SK-N-MC (cell line): ENCODE data around the gene NEURL2.

ENCODE experiments used
- EZH2 ChIP-seq: fragments of 200-600 bp; sonication (generic); IDR thresholded peaks from one replicate; pipeline ENCODE4 v1.6.1; 2017; ENCODE audit warnings: antibody characterized with exemption
- FOXP2 ChIP-seq: optimal IDR thresholded peaks from 2 replicates; pipeline ENCODE3; 2011; ENCODE audit warnings: mild to moderate bottlenecking, moderate library complexity; ENCODE audit not compliant: insufficient read depth; ENCODE audit errors: extremely low read length, control extremely low read depth
- POLR2AphosphoS5 ChIP-seq: IDR thresholded peaks from 2 replicates; pipeline ENCODE4 v1.6.1; 2012; ENCODE audit warnings: mild to moderate bottlenecking, low read depth, low read length, borderline replicate concordance

DNA sequence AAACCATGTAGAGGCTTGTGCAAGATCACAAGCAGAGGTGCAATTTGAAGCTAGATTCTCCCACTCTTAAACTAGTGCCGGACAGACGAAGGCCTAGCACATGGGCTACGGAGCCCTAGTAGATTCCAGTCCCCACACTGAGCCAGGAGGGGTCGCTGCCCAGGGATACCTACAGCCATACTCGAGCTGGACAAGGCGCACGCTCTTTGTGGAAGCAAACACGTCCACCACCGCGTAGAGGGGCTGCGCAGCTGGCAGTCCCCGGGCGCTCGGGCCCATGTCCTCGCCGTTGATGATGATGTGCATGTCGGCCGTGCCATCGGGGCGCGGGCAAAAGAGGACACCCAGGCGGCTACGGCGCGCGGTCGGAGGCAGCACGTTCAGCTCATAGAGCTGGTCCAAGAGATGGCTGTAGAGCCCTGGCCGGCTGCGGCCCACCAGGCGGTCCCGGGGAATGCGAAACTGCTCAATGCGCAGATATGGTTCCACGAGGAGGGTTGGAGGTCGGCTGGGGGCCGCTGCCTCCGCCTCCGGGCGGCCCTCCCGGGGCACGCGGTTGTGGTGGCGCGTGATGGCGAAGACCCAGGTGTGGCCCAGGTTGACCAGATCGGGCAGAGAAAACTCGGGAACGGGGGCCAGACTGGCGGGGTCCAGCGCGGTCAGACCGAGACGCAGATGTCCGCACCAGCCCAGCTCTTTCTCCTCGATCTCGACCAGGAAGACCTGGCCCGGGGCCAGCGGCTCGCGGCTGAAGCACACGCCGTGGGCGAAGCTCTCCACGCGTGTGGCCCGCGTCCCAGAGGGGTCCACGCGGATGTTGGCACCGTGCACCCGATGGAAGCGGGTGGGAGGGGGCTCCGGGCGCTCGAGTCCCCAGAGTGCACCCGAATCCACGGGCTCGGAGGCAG is 677 bp downstream of the NEURL2 start:
- TF ChIP-seq EZH2: no peak
- no peak for TF ChIP-seq POLR2AphosphoS5
- TF ChIP-seq FOXP2: no peak
